Mucosa of descending colon (tissue), 3 donors: Measurements from ENCODE around the gene TBRG4. TPM values are rescaled to one million over a fixed set of nuclear protein-coding genes. Genes with fewer than 3 reads are reported as not detected.

Source experiments
- ATAC-seq: fragments of 200-7000 bp; cut with Tn5 transposase; one replicate; pipeline ENCODE4 v1.9.1; 2020; ENCODE audit warnings: mild to moderate bottlenecking, moderate library complexity
- DNase-seq, 3 donors: peaks; one replicate each; pipeline ENCODE4 v3.0.0-alpha.2; 2020
- H3K36me3 ChIP-seq: fragments of 200-600 bp; one replicate; pipeline ENCODE4 v1.8.0; 2021; ENCODE audit warnings: low read depth, mild to moderate bottlenecking
- H3K4me1 ChIP-seq: fragments of 200-600 bp; one replicate; pipeline ENCODE4 v1.8.0; 2021; ENCODE audit warnings: low read depth, mild to moderate bottlenecking
- H3K4me3 ChIP-seq: fragments of 200-600 bp; one replicate; pipeline ENCODE4 v1.8.0; 2021; ENCODE audit warnings: mild to moderate bottlenecking
- H3K9me3 ChIP-seq: fragments of 200-600 bp; one replicate; pipeline ENCODE4 v1.8.0; 2021; ENCODE audit warnings: mild to moderate bottlenecking
- intact Hi-C, 2 donors: fragments of 100-400 bp; cut with DNase I in 1 of 2; cut with micrococcal nuclease in 1 of 2; formaldehyde crosslinking; loops; one replicate each; pipeline versions ENCODE4 v1.11.0 to v1.11.1; 2022; cut with DNase I, micrococcal nuclease
- total RNA-seq, 3 donors: library from RNA; stranded (reverse); fragmentation: NEBNext Ultra II Directional in 2 of 3; extraction: Animal tissue kit (Norgen Biotek cat#: 25700) in 2 of 3; gene quantifications; one replicate each; pipeline versions ENCODE4 v1.2.1 to v1.2.4, GENCODE V29; 2021 to 2023
- TF ChIP-seq, protein P1 (sequence below): fragments of 200-600 bp; IDR thresholded peaks from one replicate; pipeline ENCODE4 v1.8.0; 2022; ENCODE audit warnings: antibody characterized with exemption, mild to moderate bottlenecking
- donor health status: DM: no; HTN: no; CAD: no; lungs with moderate emphysema.
- donor health status: DM: no; HTN: no; CAD: no.
- donor health status: DM: no; HTN: yes; CAD: no.

Gene TBRG4
- total RNA-seq, 3 donors from 2014 or later = 84.0 to 122 (median 85.6) TPM

- DNase-seq (no peak), ATAC-seq (no peak)
These were observed 26.4 kb downstream of the TBRG4 start for GRCh38 chr7:45084901-45085618.

GRCh38 chr7:45084336-45084735 lies 27.2 kb downstream of the TBRG4 start:
- TF ChIP-seq, protein P1, sequence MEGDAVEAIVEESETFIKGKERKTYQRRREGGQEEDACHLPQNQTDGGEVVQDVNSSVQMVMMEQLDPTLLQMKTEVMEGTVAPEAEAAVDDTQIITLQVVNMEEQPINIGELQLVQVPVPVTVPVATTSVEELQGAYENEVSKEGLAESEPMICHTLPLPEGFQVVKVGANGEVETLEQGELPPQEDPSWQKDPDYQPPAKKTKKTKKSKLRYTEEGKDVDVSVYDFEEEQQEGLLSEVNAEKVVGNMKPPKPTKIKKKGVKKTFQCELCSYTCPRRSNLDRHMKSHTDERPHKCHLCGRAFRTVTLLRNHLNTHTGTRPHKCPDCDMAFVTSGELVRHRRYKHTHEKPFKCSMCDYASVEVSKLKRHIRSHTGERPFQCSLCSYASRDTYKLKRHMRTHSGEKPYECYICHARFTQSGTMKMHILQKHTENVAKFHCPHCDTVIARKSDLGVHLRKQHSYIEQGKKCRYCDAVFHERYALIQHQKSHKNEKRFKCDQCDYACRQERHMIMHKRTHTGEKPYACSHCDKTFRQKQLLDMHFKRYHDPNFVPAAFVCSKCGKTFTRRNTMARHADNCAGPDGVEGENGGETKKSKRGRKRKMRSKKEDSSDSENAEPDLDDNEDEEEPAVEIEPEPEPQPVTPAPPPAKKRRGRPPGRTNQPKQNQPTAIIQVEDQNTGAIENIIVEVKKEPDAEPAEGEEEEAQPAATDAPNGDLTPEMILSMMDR = no peak
- H3K36me3 ChIP-seq = no peaks in the 10 kb centered on the region
- no peaks in the 10 kb centered on the region for H3K9me3 ChIP-seq
- ATAC-seq = no peak
- no peak overlapping the region for H3K4me3 ChIP-seq
- intact Hi-C loops = no loop called here
- no peaks in the 10 kb centered on the region for H3K4me1 ChIP-seq
- DNase-seq = no peak

More at GRCh38 chr7:45084901-45085618, 26.4 kb downstream of the TBRG4 start:
- Histone ChIP-seq H3K36me3 (no peaks in the 10 kb centered on the region), H3K4me1 (no peaks in the 10 kb centered on the region), H3K9me3 (no peaks in the 10 kb centered on the region), H3K4me3 (no peak overlapping the region)
- TF ChIP-seq, protein P1 = no peak
- intact Hi-C loops = no loop called here

DNA sequence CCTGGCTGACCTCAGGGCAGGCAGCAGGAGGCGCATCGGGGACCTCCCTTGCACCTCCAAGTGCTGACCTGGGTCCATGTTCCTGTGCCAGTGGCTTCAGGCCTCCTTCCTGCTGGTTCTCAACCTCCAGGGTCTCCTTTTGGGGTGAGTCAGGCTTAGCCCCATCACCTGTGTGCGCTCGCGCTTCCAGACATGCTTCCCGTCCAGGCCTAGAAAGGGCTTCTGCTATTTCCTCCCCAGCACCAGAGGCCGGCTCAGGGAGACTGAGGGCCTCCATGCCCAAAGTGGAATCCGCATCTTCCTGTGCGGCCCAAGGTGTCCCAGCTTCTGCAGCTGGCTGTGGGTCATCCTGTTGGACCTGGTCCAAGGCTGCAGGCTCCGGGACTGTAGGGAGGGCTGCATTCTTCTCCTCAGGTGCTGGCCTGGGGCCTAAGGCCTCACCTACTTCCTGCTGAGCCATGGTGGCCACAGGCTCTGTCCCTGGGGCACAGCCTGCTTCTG lies 28.6 kb downstream of the TBRG4 start:
- Histone ChIP-seq H3K4me3 (no peak overlapping the region), H3K4me1 (no peaks in the 10 kb centered on the region), H3K36me3 (no peaks in the 10 kb centered on the region), H3K9me3 (no peaks in the 10 kb centered on the region)
- DNase-seq (no peak), ATAC-seq (no peak)
- intact Hi-C loops = no loop called here
- TF ChIP-seq, protein P1 = no peak

DNA sequence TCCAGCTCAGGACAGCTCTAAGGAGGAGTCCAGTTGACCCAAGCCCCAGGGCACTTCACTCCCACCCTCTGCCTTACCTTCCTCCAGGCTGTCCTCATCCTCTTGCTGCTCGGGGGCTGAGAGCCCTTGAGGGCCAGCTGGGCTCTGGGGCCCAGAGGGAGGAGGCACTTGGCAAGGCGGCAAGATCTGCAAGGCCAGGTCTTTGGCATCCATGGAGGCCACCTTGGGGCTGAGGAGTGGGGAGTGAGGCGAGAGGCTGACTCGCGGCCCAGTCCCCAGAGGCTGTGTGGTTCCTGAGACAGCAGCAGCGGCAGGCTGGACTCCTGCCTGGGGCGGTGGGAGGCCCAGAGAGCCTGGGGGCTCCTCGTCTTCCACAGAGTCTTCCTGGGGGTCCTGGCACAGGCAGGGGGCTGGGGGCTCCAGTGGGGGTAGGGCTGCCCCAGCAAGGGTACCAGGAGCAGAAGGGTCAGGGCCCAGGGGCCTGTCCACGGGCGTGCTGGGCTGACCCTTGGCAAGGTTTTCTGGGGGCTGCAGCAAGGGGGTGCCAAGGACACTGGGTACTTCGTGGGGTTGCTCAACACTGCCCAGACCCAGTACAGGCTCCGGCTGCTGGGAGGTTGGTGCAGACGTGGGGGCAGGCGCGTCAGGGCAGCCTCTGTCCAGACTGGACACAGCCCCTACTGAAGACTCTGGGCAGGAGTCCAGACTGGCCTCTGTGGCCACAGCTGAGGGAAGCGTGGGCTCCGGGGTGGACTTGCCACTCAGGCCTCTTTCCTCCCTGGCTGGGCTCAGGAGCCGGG lies 29.3 kb downstream of the TBRG4 start:
- H3K36me3 ChIP-seq = no peaks in the 10 kb centered on the region
- no peak overlapping the region for H3K4me3 ChIP-seq
- H3K9me3 ChIP-seq = no peaks in the 10 kb centered on the region
- no peaks in the 10 kb centered on the region for H3K4me1 ChIP-seq
- ATAC-seq (peak; percentile 13), DNase-seq (peak in 1 of 3 donors; percentile 54)
- TF ChIP-seq, protein P1 = no peak
- intact Hi-C loops = no loop called here

GRCh38 chr7:45081670-45081974 lies 29.9 kb downstream of the TBRG4 start:
- TF ChIP-seq, protein P1 = no peak
- ATAC-seq = no peak
- intact Hi-C loops = no loop called here

More at GRCh38 chr7:45081670-45081974, 29.9 kb downstream of the TBRG4 start:
- no peaks in the 10 kb centered on the region for H3K4me1 ChIP-seq
- DNase-seq = no peak
- no peaks in the 10 kb centered on the region for H3K9me3 ChIP-seq
- no peak overlapping the region for H3K4me3 ChIP-seq
- H3K36me3 ChIP-seq = no peaks in the 10 kb centered on the region
